WI38 (cell line): ENCODE results near the gene ZNF699.
"Not testable (repeated sequence)": the region's sequence is repeated elsewhere in the genome, so short reads cannot be mapped to it uniquely, and the experiment has no call there.

Experiments
- H3K4me3 ChIP-seq: 2 replicates; pipeline ENCODE4 v1.5.1; 2011; ENCODE audit warnings: low read depth, mild to moderate bottlenecking, control low read depth, low read length
- TF ChIP-seq, protein P1 (sequence below): IDR thresholded peaks from 2 replicates; pipeline ENCODE4 v1.5.1; 2012; ENCODE audit warnings: low read depth, mild to moderate bottlenecking, control low read depth, low read length

Gene ZNF699

DNA sequence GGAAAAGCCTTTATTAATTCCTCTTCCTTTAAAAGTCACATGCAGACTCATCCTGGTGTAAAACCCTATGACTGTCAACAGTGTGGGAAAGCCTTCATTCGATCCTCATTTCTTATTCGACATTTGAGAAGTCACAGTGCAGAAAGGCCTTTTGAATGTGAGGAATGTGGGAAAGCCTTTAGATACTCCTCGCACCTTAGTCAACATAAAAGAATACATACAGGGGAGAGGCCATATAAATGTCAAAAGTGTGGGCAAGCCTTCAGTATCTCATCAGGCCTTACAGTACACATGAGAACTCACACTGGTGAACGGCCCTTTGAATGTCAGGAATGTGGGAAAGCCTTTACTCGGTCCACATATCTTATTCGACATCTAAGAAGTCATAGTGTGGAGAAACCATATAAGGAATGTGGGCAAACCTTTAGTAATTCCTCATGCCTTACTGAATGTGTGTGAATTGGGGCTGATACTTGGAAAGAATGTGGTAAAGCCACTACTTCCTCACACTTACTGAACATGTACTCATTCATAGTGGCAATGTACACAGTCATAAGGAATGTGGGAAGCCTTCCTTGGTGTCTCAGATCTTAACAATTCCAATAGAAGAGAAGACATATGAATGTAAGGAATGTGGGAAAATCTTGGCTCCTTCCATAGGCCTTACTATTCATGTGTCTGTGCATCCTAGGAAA is 33.1 kb upstream of the ZNF699 start:
- H3K4me3 ChIP-seq, result no peak overlapping the region
- TF ChIP-seq, protein P1, sequence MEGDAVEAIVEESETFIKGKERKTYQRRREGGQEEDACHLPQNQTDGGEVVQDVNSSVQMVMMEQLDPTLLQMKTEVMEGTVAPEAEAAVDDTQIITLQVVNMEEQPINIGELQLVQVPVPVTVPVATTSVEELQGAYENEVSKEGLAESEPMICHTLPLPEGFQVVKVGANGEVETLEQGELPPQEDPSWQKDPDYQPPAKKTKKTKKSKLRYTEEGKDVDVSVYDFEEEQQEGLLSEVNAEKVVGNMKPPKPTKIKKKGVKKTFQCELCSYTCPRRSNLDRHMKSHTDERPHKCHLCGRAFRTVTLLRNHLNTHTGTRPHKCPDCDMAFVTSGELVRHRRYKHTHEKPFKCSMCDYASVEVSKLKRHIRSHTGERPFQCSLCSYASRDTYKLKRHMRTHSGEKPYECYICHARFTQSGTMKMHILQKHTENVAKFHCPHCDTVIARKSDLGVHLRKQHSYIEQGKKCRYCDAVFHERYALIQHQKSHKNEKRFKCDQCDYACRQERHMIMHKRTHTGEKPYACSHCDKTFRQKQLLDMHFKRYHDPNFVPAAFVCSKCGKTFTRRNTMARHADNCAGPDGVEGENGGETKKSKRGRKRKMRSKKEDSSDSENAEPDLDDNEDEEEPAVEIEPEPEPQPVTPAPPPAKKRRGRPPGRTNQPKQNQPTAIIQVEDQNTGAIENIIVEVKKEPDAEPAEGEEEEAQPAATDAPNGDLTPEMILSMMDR, result no peak

DNA sequence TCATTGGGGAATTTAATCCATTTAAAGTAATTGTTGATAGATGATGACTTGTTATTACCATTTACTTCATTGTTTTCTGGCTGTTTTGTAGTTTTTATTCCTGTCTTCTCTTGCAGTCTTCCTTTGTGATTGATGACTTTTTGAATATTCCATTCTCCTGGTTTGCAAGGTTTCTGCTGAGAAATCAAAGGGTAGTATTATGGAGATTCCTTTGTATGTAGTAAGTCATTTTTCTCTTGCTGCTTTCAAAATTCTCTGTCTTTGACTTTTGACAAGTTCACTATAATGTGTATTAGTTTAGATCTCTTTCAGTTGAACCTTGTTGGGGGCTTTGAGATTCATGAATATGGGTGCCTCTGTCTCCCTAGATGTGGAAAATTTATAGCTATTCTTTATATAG is 20.4 kb upstream of the ZNF699 start:
- TF ChIP-seq, protein P1, result no peak
- no peak overlapping the region for H3K4me3 ChIP-seq

DNA sequence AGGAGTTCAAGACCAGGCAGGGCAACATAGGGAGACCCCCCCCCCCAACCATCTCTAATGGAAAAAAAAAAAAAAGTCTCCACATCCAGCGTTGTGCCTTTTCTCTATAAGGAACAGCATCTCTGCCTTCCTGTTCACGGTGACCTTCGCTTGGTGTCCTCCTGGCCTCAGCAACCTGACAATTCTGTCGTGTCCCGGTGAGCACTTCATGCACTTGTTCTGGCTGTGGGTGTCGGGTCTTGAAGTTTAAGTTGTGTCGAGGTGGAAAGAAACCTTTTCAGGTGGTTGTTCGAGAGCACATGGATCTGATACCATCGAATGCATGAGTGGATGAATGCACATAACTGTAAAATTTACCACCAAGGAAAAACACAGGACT is 14.9 kb upstream of the ZNF699 start:
- TF ChIP-seq, protein P1, result no peak
- H3K4me3 ChIP-seq, result peak overlapping the region; percentile 75

DNA sequence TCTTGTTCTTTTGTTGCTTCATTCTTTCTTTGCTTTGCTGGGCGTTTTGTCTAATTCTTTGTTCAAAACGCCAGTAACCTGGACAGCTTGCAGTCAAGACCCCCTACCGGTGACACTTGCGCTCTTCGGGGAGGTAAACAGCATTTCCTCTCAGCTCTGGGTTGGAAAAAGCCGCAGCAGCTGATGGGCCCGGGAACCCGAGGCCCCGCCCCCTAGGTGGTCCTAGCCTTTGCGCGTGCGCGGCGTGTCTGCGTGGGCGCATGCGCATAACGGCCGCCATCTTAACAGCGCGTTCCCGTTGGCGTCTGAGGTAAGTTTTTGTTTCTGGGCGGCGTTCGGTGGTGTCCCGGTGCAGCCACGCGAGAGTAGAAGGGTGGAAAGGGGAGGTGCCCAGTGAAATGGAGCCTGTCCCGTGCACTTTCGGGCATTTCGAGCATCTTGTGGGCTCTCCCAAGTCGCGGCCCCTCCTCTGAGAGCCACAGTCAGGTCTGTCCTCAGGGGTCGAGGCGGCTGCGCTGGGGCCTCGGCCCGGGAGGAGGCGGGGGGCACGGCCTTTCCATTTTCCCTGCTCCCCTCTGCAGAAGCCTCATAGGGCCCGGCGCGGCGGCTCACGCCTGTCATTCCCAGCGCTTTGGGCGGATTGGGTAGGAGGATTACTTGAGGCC is 14.4 kb upstream of the ZNF699 start, which contains the start of gene ZNF559:
ZNF559 (plus strand) TSS at position 261 of the 665 bp plus-strand sequence. CDS start 14,371 bp downstream, outside the sequence.
- TF ChIP-seq, protein P1, result 0 out of 2 replicates have a peak, but pooled peaks have one; percentile 19
- H3K4me3 ChIP-seq, result peak within 1 kb of the TSS; percentile 75

DNA sequence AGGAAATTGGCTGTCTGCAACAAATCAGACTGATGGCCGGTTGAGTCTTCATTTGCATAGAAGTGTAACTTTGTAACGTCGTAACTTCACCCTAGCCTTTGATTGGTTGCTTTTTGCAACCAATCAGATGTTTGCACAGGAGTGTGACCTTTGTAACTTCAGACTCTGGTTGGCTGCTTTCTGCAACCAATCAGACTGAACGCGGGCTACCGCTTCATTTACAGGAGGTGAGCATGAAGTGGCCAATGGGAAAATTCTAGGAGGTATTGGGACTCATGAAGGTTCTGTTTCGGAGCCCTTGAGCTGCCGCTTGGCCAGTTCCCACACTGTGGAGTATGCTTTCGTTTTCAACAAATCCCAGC is 13.9 kb upstream of the ZNF699 start:
- TF ChIP-seq, protein P1, result no peak
- peak overlapping the region; percentile 75 for H3K4me3 ChIP-seq

DNA sequence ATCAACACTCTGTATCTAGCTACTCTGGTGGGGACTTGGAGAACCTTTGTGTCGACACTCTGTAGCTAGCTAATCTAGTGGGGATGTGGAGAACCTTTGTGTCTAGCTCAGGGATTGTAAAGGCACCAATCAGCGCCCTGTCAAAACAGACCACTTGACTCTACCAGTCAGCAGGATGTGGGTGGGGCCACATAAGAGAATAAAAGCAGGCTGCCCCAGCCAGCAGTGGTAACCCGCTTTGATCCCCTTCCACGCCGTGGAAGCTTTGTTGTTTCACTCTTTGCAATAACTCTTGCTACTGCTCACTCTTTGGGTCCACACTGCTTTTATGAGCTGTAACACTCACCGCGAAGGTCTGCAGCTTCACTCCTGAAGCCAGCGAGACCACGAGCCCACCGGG is 12.6 kb upstream of the ZNF699 start:
- not testable (repeated sequence) for H3K4me3 ChIP-seq

DNA sequence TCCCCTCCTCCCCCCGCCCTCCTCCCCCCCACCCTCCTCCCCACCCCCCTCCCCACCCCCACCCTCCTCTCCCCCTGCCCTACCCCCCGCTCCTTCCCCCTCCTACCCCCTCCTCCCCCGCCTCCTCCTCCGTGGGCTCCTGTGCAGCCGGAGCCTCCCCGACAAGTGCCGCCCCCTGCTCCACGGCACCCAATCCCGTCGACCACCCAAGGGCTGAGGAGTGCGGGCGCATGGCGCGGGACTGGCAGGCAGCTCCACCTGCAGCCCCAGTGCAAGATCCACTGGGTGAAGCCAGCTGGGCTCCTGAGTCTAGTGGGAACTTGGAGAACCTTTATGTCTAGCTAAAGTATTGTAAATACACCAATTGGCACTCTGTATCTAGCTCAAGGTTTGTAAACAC is 12.1 kb upstream of the ZNF699 start:
- not testable (repeated sequence) for H3K4me3 ChIP-seq

DNA sequence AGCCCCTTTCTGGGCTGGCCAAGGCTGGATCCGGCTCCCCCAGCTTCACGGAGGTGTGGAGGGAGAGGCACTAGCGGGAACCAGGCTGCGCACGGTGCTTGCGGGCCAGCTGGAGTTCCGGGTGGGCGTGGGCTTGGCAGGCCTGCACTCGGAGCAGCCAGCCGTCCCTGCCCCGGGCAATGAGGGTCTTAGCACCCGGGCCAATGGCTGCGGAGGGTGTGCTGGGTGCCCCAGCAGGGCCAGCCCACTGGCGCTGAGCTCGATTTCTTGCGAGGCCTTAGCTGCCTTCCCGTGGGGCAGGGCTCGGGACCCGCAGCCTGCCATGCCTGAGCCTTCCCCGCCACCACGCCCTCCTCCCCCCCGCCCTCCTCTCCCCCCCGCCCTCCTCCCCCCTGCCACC is 11.7 kb upstream of the ZNF699 start:
- no peak overlapping the region for H3K4me3 ChIP-seq
- TF ChIP-seq, protein P1, result no peak
